Right ventricle myocardium superior (tissue), 1 donor: ENCODE results near the gene MARCO. TPM values are rescaled to one million over a fixed set of nuclear protein-coding genes. Genes with fewer than 3 reads are reported as not detected.
"Not testable (repeated sequence)": the region's sequence is repeated elsewhere in the genome, so short reads cannot be mapped to it uniquely, and the experiment has no call there.

Source experiments
- ATAC-seq: fragments of 200-7000 bp; cut with Tn5 transposase; one replicate; pipeline ENCODE4 v1.9.1; 2020; ENCODE audit warnings: mild to moderate bottlenecking; ENCODE audit not compliant: poor library complexity
- DNase-seq: peaks from one replicate; pipeline ENCODE4 v3.0.0-alpha.2; 2020
- intact Hi-C: fragments of 100-400 bp; cut with DNase I; formaldehyde crosslinking; loops from one replicate; pipeline ENCODE4 v1.11.2; 2022
- total RNA-seq: library from RNA; stranded (reverse); fragmentation: NEBNext Ultra II Directional; extraction: Animal tissue kit (Norgen Biotek cat#: 25700); gene quantifications from one replicate; pipeline ENCODE4 v1.2.1, GENCODE V29; 2021
- donor health status: DM: no; HTN: yes; CAD: no; lungs with severe emphysema.

MARCO gene
- total RNA-seq, 1 donor from 2014 or later, result 15.0 TPM

GRCh38 chr2:119022678-119023077 is 80.7 kb downstream of the MARCO start:
- intact Hi-C loops, result no loop called here
- DNase-seq, result no peak
- ATAC-seq, result no peak

GRCh38 chr2:119023534-119023933 is 81.5 kb downstream of the MARCO start:
- no peak for DNase-seq
- ATAC-seq, result no peak
- intact Hi-C loops, result no loop called here

GRCh38 chr2:119024152-119024551 is 82.2 kb downstream of the MARCO start:
- intact Hi-C loops, result no loop called here
- ATAC-seq (no peak), DNase-seq (no peak)

- DNase-seq, result no peak
- no peak for ATAC-seq
- intact Hi-C loops, result no loop called here
Observed at GRCh38 chr2:119024568-119024967, 82.6 kb downstream of the MARCO start.

- ATAC-seq, result no peak
- intact Hi-C loops, result no loop called here
- DNase-seq, result no peak
Observed at GRCh38 chr2:119025013-119025412, 83.0 kb downstream of the MARCO start.

GRCh38 chr2:119025762-119026351 is 83.9 kb downstream of the MARCO start:
- DNase-seq, result no peak
- intact Hi-C loops, result no loop called here
- no peak for ATAC-seq

GRCh38 chr2:119026890-119027289 is 84.9 kb downstream of the MARCO start:
- DNase-seq, result no peak
- ATAC-seq, result no peak
- intact Hi-C loops, result no loop called here

- intact Hi-C loops, result no loop called here
- DNase-seq, result no peak
- ATAC-seq, result no peak
Observed at GRCh38 chr2:119028327-119029174, 86.6 kb downstream of the MARCO start.

GRCh38 chr2:119029297-119029696 is 87.3 kb downstream of the MARCO start:
- no peak for ATAC-seq

GRCh38 chr2:119037922-119038321 is 95.9 kb downstream of the MARCO start:
- intact Hi-C loops, DNase-seq, ATAC-seq: not testable (repeated sequence)

More at GRCh38 chr2:119029297-119029696, 87.3 kb downstream of the MARCO start:
- intact Hi-C loops, result no loop called here
- no peak for DNase-seq

GRCh38 chr2:119040730-119041129 is 98.7 kb downstream of the MARCO start:
- intact Hi-C loops, result no loop called here
- DNase-seq (no peak), ATAC-seq (no peak)

Other genes with a start within 250 kb of the MARCO start
- not detected for gene EN1, start 94.5 kb upstream of the MARCO start, total RNA-seq
- not detected for gene C1QL2, start 216.6 kb downstream of the MARCO start, total RNA-seq